Ammon's horn (tissue), 1 donor: ENCODE results near the gene SERPING1.

Experiments
- DNase-seq: peaks from one replicate; pipeline ENCODE4 v3.0.0-alpha.2; 2016; ENCODE audit warnings: low spot score

The SERPING1 gene

GRCh38 chr11:57597916-57598830, 688 bp downstream of the SERPING1 start:
- peak; percentile 59 for DNase-seq

- no peak for DNase-seq
Measured at GRCh38 chr11:57598831-57599155, 1.3 kb downstream of the SERPING1 start.

GRCh38 chr11:57599381-57599780, 1.9 kb downstream of the SERPING1 start:
- no peak for DNase-seq

- DNase-seq, result no peak
Measured at GRCh38 chr11:57601297-57601696, 3.8 kb downstream of the SERPING1 start.

- no peak for DNase-seq
Measured at GRCh38 chr11:57604296-57605027, 7.0 kb downstream of the SERPING1 start.

DNA sequence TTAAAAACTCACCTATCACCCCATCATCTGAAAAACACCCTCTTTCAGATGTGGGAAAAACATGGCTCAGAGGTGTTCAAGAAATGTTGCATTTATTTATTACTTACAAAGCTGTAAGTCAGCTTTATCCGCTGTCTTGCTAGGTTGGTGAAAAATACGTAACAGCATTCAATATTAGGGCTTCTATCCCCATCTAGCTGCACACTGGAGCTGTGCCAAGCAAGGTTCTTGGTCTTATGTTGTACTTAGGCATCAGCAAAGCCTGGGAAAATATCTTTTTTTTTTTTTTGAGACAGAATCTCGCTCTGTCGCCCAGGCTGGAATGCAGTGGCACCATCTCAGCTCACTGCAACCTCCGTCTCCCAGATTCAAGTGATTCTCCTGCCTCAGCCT, 7.5 kb downstream of the SERPING1 start:
- DNase-seq, result no peak

DNA sequence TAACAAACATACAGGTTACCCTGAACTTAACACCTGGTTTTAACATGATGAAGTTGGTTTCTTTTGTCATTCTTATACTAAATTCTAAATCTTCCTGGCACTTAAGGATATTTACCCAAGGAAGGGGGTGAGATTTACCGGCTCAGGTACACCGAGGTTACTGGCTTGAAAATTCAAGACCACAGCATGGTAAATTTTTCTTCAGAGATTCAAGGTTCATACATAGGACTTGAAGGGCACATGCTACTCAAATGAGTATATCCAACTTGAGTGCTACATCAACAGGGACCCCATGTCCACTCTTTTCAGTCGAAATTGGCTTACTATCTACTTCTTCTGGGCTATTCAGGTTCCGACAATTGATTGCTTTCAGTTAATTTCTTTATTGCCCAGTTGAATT, 12.7 kb downstream of the SERPING1 start:
- no peak for DNase-seq

DNA sequence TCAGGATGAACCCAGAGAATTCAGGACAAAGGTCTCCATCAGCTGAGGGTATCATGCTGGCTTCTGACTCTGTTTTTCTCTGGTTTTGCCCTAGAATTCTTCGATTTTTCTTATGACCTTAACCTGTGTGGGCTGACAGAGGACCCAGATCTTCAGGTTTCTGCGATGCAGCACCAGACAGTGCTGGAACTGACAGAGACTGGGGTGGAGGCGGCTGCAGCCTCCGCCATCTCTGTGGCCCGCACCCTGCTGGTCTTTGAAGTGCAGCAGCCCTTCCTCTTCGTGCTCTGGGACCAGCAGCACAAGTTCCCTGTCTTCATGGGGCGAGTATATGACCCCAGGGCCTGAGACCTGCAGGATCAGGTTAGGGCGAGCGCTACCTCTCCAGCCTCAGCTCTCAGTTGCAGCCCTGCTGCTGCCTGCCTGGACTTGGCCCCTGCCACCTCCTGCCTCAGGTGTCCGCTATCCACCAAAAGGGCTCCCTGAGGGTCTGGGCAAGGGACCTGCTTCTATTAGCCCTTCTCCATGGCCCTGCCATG, 16.8 kb downstream of the SERPING1 start:
- no peak for DNase-seq

DNA sequence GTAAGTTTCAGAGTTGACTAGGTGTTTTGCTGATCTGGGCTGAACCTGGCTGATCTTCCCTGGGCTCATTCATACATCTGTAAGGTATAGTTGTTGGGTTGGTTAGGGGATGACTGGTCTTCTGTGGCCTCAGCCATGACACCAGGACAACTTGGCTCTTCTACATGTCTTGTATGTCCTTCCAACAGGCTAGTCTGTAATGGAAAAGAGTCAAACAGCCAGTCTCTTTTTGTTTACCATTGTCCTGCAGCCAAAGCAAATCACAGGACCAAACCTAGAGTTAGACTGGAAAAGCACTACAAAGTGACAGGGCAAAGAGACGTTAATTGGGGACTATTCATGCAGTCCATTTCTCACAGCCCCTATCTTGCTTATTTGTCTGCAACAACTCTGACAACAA, 17.8 kb downstream of the SERPING1 start:
- DNase-seq, result no peak

- DNase-seq, result no peak
Measured at GRCh38 chr11:57616595-57616994, 19.1 kb downstream of the SERPING1 start.

DNA sequence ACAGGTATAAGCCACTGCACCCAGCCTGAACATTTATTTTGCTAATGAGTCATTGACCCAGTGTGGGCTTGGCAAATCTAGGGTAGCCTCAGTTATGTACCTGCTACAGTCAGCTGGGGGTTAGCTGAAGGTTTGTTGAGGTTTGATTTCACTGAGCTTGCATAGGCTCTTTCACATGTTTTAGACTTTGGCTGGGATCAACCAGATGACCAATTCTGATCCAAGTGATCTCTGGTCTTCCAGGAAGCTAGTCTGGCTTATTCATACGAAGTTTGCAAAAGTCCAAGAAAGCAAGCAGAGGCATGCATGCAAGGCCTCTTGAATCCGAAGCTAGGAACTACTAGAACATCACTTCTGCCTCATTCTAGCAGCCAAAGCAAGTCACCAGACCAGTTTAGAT, 21.0 kb downstream of the SERPING1 start:
- no peak for DNase-seq

DNA sequence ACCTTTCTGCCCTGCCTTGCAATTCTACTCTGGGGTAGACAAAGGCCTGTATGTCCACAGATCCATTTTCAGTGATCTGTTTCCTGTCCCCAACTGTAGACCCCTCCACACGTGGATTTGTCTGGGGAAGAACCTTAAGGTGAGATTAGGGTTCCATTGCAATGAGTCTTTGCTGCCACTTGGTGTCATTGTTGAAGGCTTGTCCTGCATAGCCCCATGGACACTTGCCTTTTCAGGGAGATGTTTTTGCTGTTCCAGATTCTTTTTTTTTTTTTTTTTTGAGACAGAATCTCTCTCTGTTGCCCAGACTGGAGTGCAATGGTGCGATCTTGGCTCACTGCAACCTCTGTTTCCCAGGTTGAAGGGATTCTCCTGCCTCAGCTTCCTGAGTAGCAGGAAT, 21.8 kb downstream of the SERPING1 start:
- DNase-seq, result no peak

DNA sequence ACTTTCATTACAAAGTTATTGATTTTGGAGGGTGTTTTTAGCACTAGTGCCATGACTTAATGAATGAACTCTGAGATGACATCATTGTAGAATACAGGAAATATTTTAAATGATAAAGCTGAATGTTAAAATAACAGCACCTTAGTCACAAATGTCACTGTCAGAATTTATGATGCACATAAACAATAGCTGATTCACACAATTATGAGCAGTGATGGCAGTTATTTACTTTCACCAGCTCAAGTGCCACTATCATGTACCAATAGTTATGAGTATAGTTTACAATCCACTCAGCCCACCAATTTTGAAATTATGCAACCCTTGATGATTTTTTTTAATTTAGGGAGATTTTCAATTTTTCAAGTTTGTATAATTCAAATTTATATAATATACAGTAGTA, 23.0 kb downstream of the SERPING1 start:
- no peak for DNase-seq

GRCh38 chr11:57622263-57622662, 24.8 kb downstream of the SERPING1 start:
- DNase-seq, result no peak

- no peak for DNase-seq
Measured at GRCh38 chr11:57624864-57625263, 27.4 kb downstream of the SERPING1 start.

GRCh38 chr11:57626895-57627294, 29.4 kb downstream of the SERPING1 start:
- no peak for DNase-seq

DNA sequence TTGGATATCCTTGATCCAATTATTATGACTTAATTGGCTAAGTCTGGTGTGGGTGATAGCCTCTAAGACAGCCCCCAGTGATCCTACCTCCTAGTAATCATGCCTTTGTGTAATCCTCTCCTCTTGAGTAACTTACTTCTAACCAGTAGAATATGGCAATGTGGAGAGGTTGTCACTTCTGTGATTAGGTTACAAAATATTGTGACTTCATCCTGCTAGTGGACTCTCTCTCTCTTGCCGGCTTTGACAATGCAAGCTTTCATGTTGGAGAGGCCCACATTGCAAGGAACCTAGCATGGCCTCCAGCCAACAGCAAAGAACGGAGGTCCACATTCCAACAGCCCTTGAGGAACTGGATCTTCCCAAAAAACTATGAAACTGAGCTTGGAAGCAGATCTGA, 32.7 kb downstream of the SERPING1 start:
- no peak for DNase-seq

- no peak for DNase-seq
Measured at GRCh38 chr11:57632116-57632515, 34.6 kb downstream of the SERPING1 start.

GRCh38 chr11:57633394-57634070, 36.0 kb downstream of the SERPING1 start:
- DNase-seq, result no peak

GRCh38 chr11:57634311-57634710, 36.8 kb downstream of the SERPING1 start:
- DNase-seq, result no peak

DNA sequence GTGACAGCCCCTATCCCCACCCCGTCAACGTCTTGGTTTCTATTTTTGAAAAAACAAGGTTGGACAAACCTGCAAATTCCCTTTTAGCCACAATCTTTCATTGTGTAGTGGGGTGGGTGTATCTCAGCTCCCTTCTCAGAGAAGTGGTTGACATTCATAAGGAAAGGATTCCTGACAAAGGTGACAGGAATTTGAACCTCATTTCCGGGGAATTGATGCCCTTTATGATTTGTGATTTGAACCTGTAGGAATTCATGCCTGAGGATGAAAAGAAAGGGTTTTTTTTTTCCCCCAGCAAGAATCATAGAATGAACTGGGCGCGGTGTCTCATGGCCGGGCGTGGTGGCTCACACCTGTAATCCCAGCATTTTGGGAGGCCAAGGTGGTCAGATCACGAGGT, 37.8 kb downstream of the SERPING1 start:
- DNase-seq, result no peak

GRCh38 chr11:57637626-57638004, 40.1 kb downstream of the SERPING1 start:
- no peak for DNase-seq
